ENCODE data around the gene XIST. TPM values are rescaled to one million over a fixed set of nuclear protein-coding genes. Genes with fewer than 3 reads are reported as not detected.
"Not testable (repeated sequence)": the region's sequence is repeated elsewhere in the genome, so short reads cannot be mapped to it uniquely, and the experiment has no call there.

Gene XIST
- total and polyA plus RNA-seq, 2 donors (not counting 1 experiment from before 2014, with no cell fraction given), result 193 TPM; not detected in 1

GRCh38 chrX:73882260-73882659 lies 29.7 kb upstream of the XIST start:
- DNase-seq; H3K9me3 Mint-ChIP-seq (ENCODE audit: insufficient read depth); CTCF ChIA-PET; H3K27me3 Mint-ChIP-seq; H3K4me1 Mint-ChIP-seq; H3K4me1 ChIP-seq (ENCODE audit: control insufficient read depth in 2 of 2, insufficient read depth in 2 of 2, low read length in 2 of 2); H3K4me3 ChIP-seq (ENCODE audit: control extremely low read depth in 1 of 5, extremely low read depth in 1 of 5, insufficient read depth in 1 of 5, low read depth in 2 of 5, low read length in 4 of 5); H3K4me2 ChIP-seq (replicated peaks; ENCODE audit: low read depth, low read length, poor library complexity, severe bottlenecking); ATAC-seq (ENCODE audit: low read depth); H3K27ac ChIP-seq (ENCODE audit: low read length in 2 of 2); H2AFZ ChIP-seq (ENCODE audit: insufficient read depth, low read depth, low read length, poor library complexity, severe bottlenecking); H3K36me3 ChIP-seq (replicated peaks in 1 of 2; ENCODE audit: control extremely low read depth in 1 of 2, control insufficient read depth in 1 of 2, extremely low read depth in 1 of 2, insufficient read depth in 2 of 2, low read length in 1 of 2); H3K9ac ChIP-seq (ENCODE audit: low read length); intact Hi-C loops (cut with micrococcal nuclease); H3K79me2 ChIP-seq (ENCODE audit: control insufficient read depth, insufficient read depth, low read length); H3K27ac Mint-ChIP-seq; POLR2A ChIA-PET; H4K20me1 ChIP-seq (ENCODE audit: control insufficient read depth, insufficient read depth, low read length, poor library complexity, severe bottlenecking); H3K27me3 ChIP-seq (replicated peaks in 1 of 4; ENCODE audit: control extremely low read depth in 1 of 4, control insufficient read depth in 3 of 4, insufficient read depth in 4 of 4, low read length in 3 of 4); H3K4me3 Mint-ChIP-seq: not testable (repeated sequence)
- 98% methylated on average over 13 of the region's 24 CpGs for WGBS (ENCODE audit: insufficient coverage)
- peaks cover 0 to 14% (median 0%) of the 10 kb centered on the region in 3 donors for H3K9me3 ChIP-seq (ENCODE audit: control extremely low read depth in 1 of 3, control insufficient read depth in 2 of 3, insufficient read depth in 1 of 3, low read length in 2 of 3)

GRCh38 chrX:73877687-73878086 lies 25.2 kb upstream of the XIST start:
- H3K9me3 Mint-ChIP-seq (ENCODE audit: insufficient read depth), result peaks cover 4% of the 10 kb centered on the region
- H3K4me1 Mint-ChIP-seq, result no peaks in the 10 kb centered on the region
- peaks cover 0 to 7% (median 0%) of the 10 kb centered on the region in 3 donors for H3K9me3 ChIP-seq (ENCODE audit: control extremely low read depth in 1 of 3, control insufficient read depth in 2 of 3, insufficient read depth in 1 of 3, low read length in 2 of 3)
- intact Hi-C loops (cut with micrococcal nuclease), result no loop called here
- no peak overlapping the region for H3K4me3 Mint-ChIP-seq
- no peak overlapping the region for H3K27ac ChIP-seq (ENCODE audit: low read length in 2 of 2)
- POLR2A ChIA-PET, result no interaction called here
- DNase-seq, result no peak
- H3K4me1 ChIP-seq (ENCODE audit: control insufficient read depth in 2 of 2, insufficient read depth in 2 of 2, low read length in 2 of 2), result no peaks in the 10 kb centered on the region
- TF ChIP-seq CTCF (IDR thresholded peaks at IDR 0.05) (no peak), EZH2 (IDR thresholded peaks at IDR 0.05; ENCODE audit: borderline replicate concordance, insufficient read depth, low read depth, low read length, poor library complexity, severe bottlenecking) (no peak)
- H3K27me3 Mint-ChIP-seq, result no peaks in the 10 kb centered on the region
- H3K79me2 ChIP-seq (ENCODE audit: control insufficient read depth, insufficient read depth, low read length), result no peaks in the 10 kb centered on the region
- no peak overlapping the region for H3K9ac ChIP-seq (ENCODE audit: low read length)
- H2AFZ ChIP-seq (ENCODE audit: insufficient read depth, low read depth, low read length, poor library complexity, severe bottlenecking), result no peak overlapping the region
- no peaks in the 10 kb centered on the region for H3K36me3 ChIP-seq (replicated peaks in 1 of 2; ENCODE audit: control extremely low read depth in 1 of 2, control insufficient read depth in 1 of 2, extremely low read depth in 1 of 2, insufficient read depth in 2 of 2, low read length in 1 of 2)
- no peak for ATAC-seq (ENCODE audit: low read depth)
- H3K27me3 ChIP-seq (replicated peaks in 1 of 4; ENCODE audit: control extremely low read depth in 1 of 4, control insufficient read depth in 3 of 4, insufficient read depth in 4 of 4, low read length in 3 of 4), result no peaks in the 10 kb centered on the region
- H4K20me1 ChIP-seq (ENCODE audit: control insufficient read depth, insufficient read depth, low read length, poor library complexity, severe bottlenecking), result no peaks in the 10 kb centered on the region
- no peak overlapping the region for H3K4me3 ChIP-seq (ENCODE audit: control extremely low read depth in 1 of 5, extremely low read depth in 1 of 5, insufficient read depth in 1 of 5, low read depth in 2 of 5, low read length in 4 of 5)
- no peak overlapping the region for H3K4me2 ChIP-seq (replicated peaks; ENCODE audit: low read depth, low read length, poor library complexity, severe bottlenecking)
- H3K27ac Mint-ChIP-seq, result no peak overlapping the region
- CTCF ChIA-PET, result no interaction called here

Measured in B cell (primary cell).